A549 (cell line): Measurements from ENCODE around the gene ZNF230. TPM values are rescaled to one million over a fixed set of nuclear protein-coding genes. Genes with fewer than 3 reads are reported as not detected.
A peak's percentile ranks its signal among the peaks of the same experiment; 100 is the strongest.

Source experiments
- ATAC-seq, 2 experiments: fragments of 200-7000 bp in 1 of 2; fragments of >200 bp in 1 of 2; cut with Nextera tagmentation in 1 of 2; cut with Tn5 transposase in 1 of 2; 3 replicates each; pipeline versions ENCODE4 v1.8.0 to v1.9.1; 2018 to 2020; ENCODE audit warnings: mild to moderate bottlenecking in 1 of 2, moderate library complexity in 1 of 2
- CTCF ChIA-PET: fragments of 300-600 bp; sonication (Branson Sonifier 250); formaldehyde crosslinking; extraction: SDS; loops from one replicate; lab custom pipeline; 2021; ENCODE audit warnings: antibody characterized with exemption, inconsistent platforms; lab: Yijun Ruan, JAX
- POLR2A ChIA-PET: fragments of 350-600 bp; formaldehyde crosslinking; extraction: SDS; loops from one replicate; lab custom pipeline; 2021; ENCODE audit warnings: antibody characterized with exemption, inconsistent platforms; lab: Yijun Ruan, JAX
- DNase-seq, 2 experiments: peaks; one replicate each; pipeline versions ENCODE4 v3.0.0 to v3.0.0-alpha.2; 2011 to 2016; ENCODE audit warnings: low read depth in 1 of 2, low spot score in 1 of 2
- FAIRE-seq: peaks from 2 replicates; lab custom pipeline; 2011; peaks lifted over from hg19 to GRCh38; lab: Jason Lieb, UNC
- H3K27ac ChIP-seq, 2 experiments: fragments of >200 bp; sonication (Bioruptor Twin); formaldehyde crosslinking; 3 replicates each; pipeline ENCODE4 v1.5.1; 2016 to 2017
- H3K4me1 ChIP-seq: fragments of >200 bp; sonication (Bioruptor Twin); formaldehyde crosslinking; 3 replicates; pipeline ENCODE4 v1.6.1; 2016
- H3K4me2 ChIP-seq: fragments of >200 bp; sonication (Bioruptor Twin); formaldehyde crosslinking; 3 replicates; pipeline ENCODE4 v1.6.1; 2016
- H3K4me3 ChIP-seq: fragments of >200 bp; sonication (Bioruptor Twin); formaldehyde crosslinking; 3 replicates; pipeline ENCODE4 v1.5.1; 2016
- H3K9me3 ChIP-seq: fragments of >200 bp; sonication (Bioruptor Twin); formaldehyde crosslinking; 3 replicates; pipeline ENCODE4 v1.6.1; 2016
- BHLHE40 ChIP-seq: IDR thresholded peaks from 2 replicates; pipeline ENCODE4 v1.6.1; 2012; ENCODE audit warnings: low read depth, low read length, inconsistent platforms
- CBX8 ChIP-seq: fragments of 200-600 bp; sonication (generic); IDR thresholded peaks from 2 replicates; pipeline ENCODE4 v1.6.1; 2016
- CEBPB ChIP-seq, 2 experiments: fragments of >200 bp in 1 of 2; sonication (Bioruptor Twin) in 1 of 2; formaldehyde crosslinking in 1 of 2; IDR thresholded peaks; 2 replicates each; pipeline ENCODE4 v1.6.1; 2012 to 2016
- CHD4 ChIP-seq: fragments of 200-600 bp; sonication (generic); IDR thresholded peaks from 2 replicates; pipeline ENCODE4 v1.6.1; 2016; ENCODE audit warnings: antibody characterized with exemption, mild to moderate bottlenecking, borderline replicate concordance
- EHF ChIP-seq: fragments of 250-450 bp; sonication (Bioruptor Pico); IDR thresholded peaks from 2 replicates; pipeline ENCODE4 v1.5.0; 2020; ENCODE audit warnings: mild to moderate bottlenecking
- EHMT2 ChIP-seq: fragments of 200-600 bp; sonication (generic); IDR thresholded peaks from 2 replicates; pipeline ENCODE4 v1.6.1; 2016; ENCODE audit warnings: antibody characterized with exemption, low read depth, mild to moderate bottlenecking, moderate library complexity
- ESRRA ChIP-seq: fragments of 150-350 bp; IDR thresholded peaks from 2 replicates; pipeline ENCODE4 v1.6.1; 2014; ENCODE audit warnings: mild to moderate bottlenecking, low read length, borderline replicate concordance
- FOSB ChIP-seq: fragments of 250-450 bp; sonication (Bioruptor Pico); IDR thresholded peaks from 2 replicates; pipeline ENCODE4 v1.5.0; 2020; ENCODE audit warnings: mild to moderate bottlenecking, moderate library complexity
- GATA3 ChIP-seq: IDR thresholded peaks from 2 replicates; pipeline ENCODE4 v1.6.1; 2012; ENCODE audit warnings: borderline replicate concordance
- HDAC2 ChIP-seq: fragments of 200-600 bp; sonication (generic); IDR thresholded peaks from 2 replicates; pipeline ENCODE4 v1.6.1; 2016
- HOXB13 ChIP-seq: fragments of 250-450 bp; sonication (Bioruptor Pico); IDR thresholded peaks from 2 replicates; pipeline ENCODE4 v1.5.0; 2020; ENCODE audit warnings: low read depth, mild to moderate bottlenecking, moderate library complexity
- KDM5A ChIP-seq: fragments of 200-600 bp; sonication (generic); IDR thresholded peaks from 2 replicates; pipeline ENCODE4 v1.6.1; 2016; ENCODE audit warnings: antibody characterized with exemption, mild to moderate bottlenecking
- NPAS2 ChIP-seq: fragments of 250-450 bp; sonication (Bioruptor Pico); IDR thresholded peaks from 2 replicates; pipeline ENCODE4 v1.8.0; 2022; ENCODE audit warnings: mild to moderate bottlenecking, moderate library complexity, borderline replicate concordance
- POLR2A ChIP-seq: IDR thresholded peaks from 2 replicates; pipeline ENCODE4 v1.6.1; 2012; ENCODE audit warnings: mild to moderate bottlenecking, low read length
- RARB ChIP-seq: fragments of 250-450 bp; sonication (Bioruptor Pico); IDR thresholded peaks from 2 replicates; pipeline ENCODE4 v1.8.0; 2021; ENCODE audit warnings: mild to moderate bottlenecking, moderate library complexity
- SREBF2 ChIP-seq: fragments of 450-650 bp; IDR thresholded peaks from 2 replicates; pipeline ENCODE4 v1.6.1; 2014; ENCODE audit warnings: mild to moderate bottlenecking, moderate library complexity
- TP53 ChIP-seq: fragments of 250-450 bp; sonication (Bioruptor Pico); IDR thresholded peaks from 2 replicates; pipeline ENCODE4 v1.5.0; 2021; ENCODE audit warnings: mild to moderate bottlenecking, moderate library complexity
- ZC3H11A ChIP-seq: fragments of 450-650 bp; IDR thresholded peaks from 2 replicates; pipeline ENCODE4 v1.6.1; 2014; ENCODE audit warnings: antibody characterized with exemption, mild to moderate bottlenecking
- ZFP36 ChIP-seq: fragments of 450-650 bp; IDR thresholded peaks from 2 replicates; pipeline ENCODE4 v1.6.1; 2014; ENCODE audit warnings: borderline replicate concordance; ENCODE audit not compliant: partially characterized antibody
- WGBS: methylation state at CpG from one replicate; pipeline ENCODE4 v1.1.6; 2017; ENCODE audit errors: missing lambda C conversion rate; 5-methylcytosine and 5-hydroxymethylcytosine counted together
- polyA plus RNA-seq, 4 experiments: library from polyadenylated mRNA; depleted of rRNA in 3 of 4; stranded (reverse); fragments of >200 nt; fragmentation: RNase III in 1 of 4; extraction: RNeasy Plus Mini Kit Qiagen cat#74134 plus additional on column Dnase treatment in 1 of 4; gene quantifications; 2 replicates in 3 of 4; 3 replicates in 1 of 4; pipeline ENCODE4 v1.2.3, GENCODE V29; 2011 to 2017
- TF ChIP-seq, protein P1 (sequence below): IDR thresholded peaks from 2 replicates; pipeline ENCODE4 v1.6.1; 2012
- TF ChIP-seq, protein P2 (sequence below): fragments of 200-600 bp; sonication (generic); IDR thresholded peaks from 2 replicates; pipeline ENCODE4 v1.6.1; 2016; ENCODE audit warnings: antibody characterized with exemption, mild to moderate bottlenecking, moderate library complexity

The ZNF230 gene
- polyA plus RNA-seq, 2 of the 4 experiments (the other 2 are of a cell fraction) = 3.1 to 6.2 TPM

DNA sequence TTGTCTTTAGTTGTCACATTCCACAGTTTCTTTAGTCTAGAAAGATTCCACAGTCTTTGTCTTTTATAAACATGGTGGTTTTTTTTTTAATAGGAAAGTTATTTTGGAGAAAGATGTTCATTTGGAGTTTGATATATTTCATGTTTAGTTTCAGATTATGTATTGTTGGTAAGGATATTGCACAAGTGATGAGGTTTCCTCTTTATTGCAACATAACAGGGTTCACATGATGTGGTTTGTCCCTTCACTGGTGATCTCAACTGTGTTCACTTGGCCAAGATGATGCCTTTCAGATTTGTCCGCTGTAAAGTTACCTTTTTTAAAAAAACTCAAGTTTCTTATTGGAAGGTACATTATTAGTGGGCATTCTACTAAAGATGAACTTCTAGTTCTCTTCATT, 3.2 kb downstream of the ZNF230 start:
- no peak for DNase-seq
- Histone ChIP-seq H3K4me2 (no peak overlapping the region), H3K4me3 (no peak overlapping the region), H3K9me3 (peaks cover 59% of the 10 kb centered on the region), H3K27ac (no peak overlapping the region), H3K4me1 (no peaks in the 10 kb centered on the region)
- 92% methylated on average over 1 of the region's 1 CpG for WGBS
- FAIRE-seq = no peak
- ChIA-PET CTCF (no interaction called here), POLR2A (no interaction called here)
- no peak for ATAC-seq
- TF ChIP-seq SREBF2 (no peak), TP53 (CRISPR knock-in tag) (no peak), FOSB (CRISPR knock-in tag) (no peak), HDAC2 (no peak), EHMT2 (no peak), CHD4 (no peak), KDM5A (no peak), ESRRA (no peak), CBX8 (no peak), ZFP36 (no peak)
- TF ChIP-seq, protein P1, sequence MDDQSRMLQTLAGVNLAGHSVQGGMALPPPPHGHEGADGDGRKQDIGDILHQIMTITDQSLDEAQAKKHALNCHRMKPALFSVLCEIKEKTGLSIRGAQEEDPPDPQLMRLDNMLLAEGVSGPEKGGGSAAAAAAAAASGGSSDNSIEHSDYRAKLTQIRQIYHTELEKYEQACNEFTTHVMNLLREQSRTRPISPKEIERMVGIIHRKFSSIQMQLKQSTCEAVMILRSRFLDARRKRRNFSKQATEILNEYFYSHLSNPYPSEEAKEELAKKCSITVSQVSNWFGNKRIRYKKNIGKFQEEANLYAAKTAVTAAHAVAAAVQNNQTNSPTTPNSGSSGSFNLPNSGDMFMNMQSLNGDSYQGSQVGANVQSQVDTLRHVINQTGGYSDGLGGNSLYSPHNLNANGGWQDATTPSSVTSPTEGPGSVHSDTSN = no peak
- TF ChIP-seq, protein P2, sequence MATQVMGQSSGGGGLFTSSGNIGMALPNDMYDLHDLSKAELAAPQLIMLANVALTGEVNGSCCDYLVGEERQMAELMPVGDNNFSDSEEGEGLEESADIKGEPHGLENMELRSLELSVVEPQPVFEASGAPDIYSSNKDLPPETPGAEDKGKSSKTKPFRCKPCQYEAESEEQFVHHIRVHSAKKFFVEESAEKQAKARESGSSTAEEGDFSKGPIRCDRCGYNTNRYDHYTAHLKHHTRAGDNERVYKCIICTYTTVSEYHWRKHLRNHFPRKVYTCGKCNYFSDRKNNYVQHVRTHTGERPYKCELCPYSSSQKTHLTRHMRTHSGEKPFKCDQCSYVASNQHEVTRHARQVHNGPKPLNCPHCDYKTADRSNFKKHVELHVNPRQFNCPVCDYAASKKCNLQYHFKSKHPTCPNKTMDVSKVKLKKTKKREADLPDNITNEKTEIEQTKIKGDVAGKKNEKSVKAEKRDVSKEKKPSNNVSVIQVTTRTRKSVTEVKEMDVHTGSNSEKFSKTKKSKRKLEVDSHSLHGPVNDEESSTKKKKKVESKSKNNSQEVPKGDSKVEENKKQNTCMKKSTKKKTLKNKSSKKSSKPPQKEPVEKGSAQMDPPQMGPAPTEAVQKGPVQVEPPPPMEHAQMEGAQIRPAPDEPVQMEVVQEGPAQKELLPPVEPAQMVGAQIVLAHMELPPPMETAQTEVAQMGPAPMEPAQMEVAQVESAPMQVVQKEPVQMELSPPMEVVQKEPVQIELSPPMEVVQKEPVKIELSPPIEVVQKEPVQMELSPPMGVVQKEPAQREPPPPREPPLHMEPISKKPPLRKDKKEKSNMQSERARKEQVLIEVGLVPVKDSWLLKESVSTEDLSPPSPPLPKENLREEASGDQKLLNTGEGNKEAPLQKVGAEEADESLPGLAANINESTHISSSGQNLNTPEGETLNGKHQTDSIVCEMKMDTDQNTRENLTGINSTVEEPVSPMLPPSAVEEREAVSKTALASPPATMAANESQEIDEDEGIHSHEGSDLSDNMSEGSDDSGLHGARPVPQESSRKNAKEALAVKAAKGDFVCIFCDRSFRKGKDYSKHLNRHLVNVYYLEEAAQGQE = no peak

DNA sequence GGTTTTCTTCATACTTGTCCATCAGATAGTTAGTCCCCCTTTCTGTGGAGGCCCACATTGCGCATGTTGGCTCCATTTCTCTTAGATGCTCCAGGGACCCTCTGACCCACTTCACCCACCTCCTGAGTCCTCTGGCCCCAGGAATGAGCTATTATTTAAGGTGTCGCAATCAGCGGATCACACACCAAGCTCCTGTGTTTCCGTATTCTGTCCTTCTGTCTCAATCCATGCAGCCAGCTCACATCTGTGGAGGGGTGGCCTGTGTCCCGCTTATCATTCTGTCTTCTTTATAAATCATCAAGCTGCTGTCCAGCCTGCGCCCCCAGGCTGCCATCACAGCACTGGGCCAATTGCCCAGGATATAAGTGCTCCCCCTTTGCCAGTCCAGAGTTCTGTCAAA, 4.7 kb downstream of the ZNF230 start:
- ATAC-seq (no peak), FAIRE-seq (no peak), DNase-seq (no peak)
- no peaks in the 10 kb centered on the region for H3K4me1 ChIP-seq
- 98% methylated on average over 6 of the region's 6 CpGs for WGBS
- no peak overlapping the region for H3K4me2 ChIP-seq
- no peak for TF ChIP-seq POLR2A
- TF ChIP-seq NPAS2 (CRISPR knock-in tag) = no peak
- no peak for TF ChIP-seq BHLHE40
- peak in 1 of 2 experiments; percentile 24; a peak in 1 of 4 replicates for TF ChIP-seq CEBPB (IDR thresholded peaks at IDR 0.05)
- no peak for TF ChIP-seq ZC3H11A
- TF ChIP-seq HOXB13 (CRISPR knock-in tag) = no peak
- TF ChIP-seq CBX8 = no peak
- TF ChIP-seq RARB (CRISPR knock-in tag) = no peak
- TF ChIP-seq SREBF2 = no peak
- POLR2A ChIA-PET = no interaction called here
- no peak overlapping the region for H3K27ac ChIP-seq
- H3K4me3 ChIP-seq = no peak overlapping the region
- CTCF ChIA-PET = no interaction called here
- peaks cover 65% of the 10 kb centered on the region for H3K9me3 ChIP-seq

DNA sequence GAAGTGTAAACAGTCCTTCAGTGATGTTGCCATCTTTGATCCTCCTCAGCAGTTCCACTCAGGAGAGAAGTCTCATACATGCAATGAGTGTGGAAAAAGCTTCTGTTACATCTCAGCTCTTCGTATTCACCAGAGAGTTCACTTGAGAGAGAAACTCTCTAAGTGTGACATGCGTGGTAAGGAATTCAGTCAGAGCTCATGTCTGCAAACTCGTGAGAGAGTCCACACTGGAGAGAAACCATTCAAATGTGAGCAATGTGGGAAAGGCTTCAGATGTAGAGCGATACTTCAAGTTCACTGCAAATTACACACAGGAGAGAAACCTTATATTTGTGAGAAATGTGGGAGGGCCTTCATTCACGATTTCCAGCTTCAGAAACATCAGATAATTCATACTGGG, 7.7 kb downstream of the ZNF230 start:
- POLR2A ChIA-PET = no interaction called here
- DNase-seq = no peak
- no peak overlapping the region for H3K4me2 ChIP-seq
- H3K27ac ChIP-seq = no peak overlapping the region
- H3K4me1 ChIP-seq = no peaks in the 10 kb centered on the region
- peak; percentile 18 for FAIRE-seq
- H3K9me3 ChIP-seq = peaks cover 90% of the 10 kb centered on the region
- H3K4me3 ChIP-seq = no peak overlapping the region
- ATAC-seq = no peak
- WGBS = 62% methylated on average over 5 of the region's 5 CpGs
- CTCF ChIA-PET = interaction anchor here (0.6 to 1.2 kb wide), 2 partner anchors 28 to 75 kb away, joined by 3 read pairs; no protein-coding TSS in a partner anchor
- TF ChIP-seq GATA3 (0 out of 2 replicates have a peak, but pooled peaks have one; percentile 32), EHF (CRISPR knock-in tag) (no peak)
- TF ChIP-seq, all 56 proteins: peak for 1
